HEK293 (cell line): Measurements from ENCODE around the gene CRB3.

ENCODE experiments used
- BCL11B ChIP-seq: fragments of 450-650 bp; formaldehyde crosslinking; IDR thresholded peaks from 2 replicates; pipeline ENCODE4 v1.5.1; 2016; ENCODE audit warnings: low read depth, missing biosample characterization, missing genetic modification characterization
- FEZF1 ChIP-seq: fragments of 450-650 bp; formaldehyde crosslinking; IDR thresholded peaks from 2 replicates; pipeline ENCODE4 v1.5.1; 2016; ENCODE audit warnings: missing biosample characterization, missing genetic modification characterization
- HIC1 ChIP-seq: fragments of 450-650 bp; formaldehyde crosslinking; IDR thresholded peaks from 2 replicates; pipeline ENCODE4 v1.5.1; 2016; ENCODE audit warnings: missing biosample characterization, missing genetic modification characterization
- HOXD13 ChIP-seq: sonication (generic); formaldehyde crosslinking; IDR thresholded peaks from 2 replicates; pipeline ENCODE4 v1.8.0; 2022; ENCODE audit warnings: missing genetic modification reagents, borderline replicate concordance
- KLF10 ChIP-seq: fragments of 450-650 bp; IDR thresholded peaks from 2 replicates; pipeline ENCODE4 v1.5.1; 2018; ENCODE audit warnings: missing biosample characterization, mild to moderate bottlenecking, missing genetic modification characterization
- MZF1 ChIP-seq: fragments of 450-650 bp; formaldehyde crosslinking; IDR thresholded peaks from 2 replicates; pipeline ENCODE4 v1.5.1; 2017; ENCODE audit warnings: missing biosample characterization, missing genetic modification characterization, borderline replicate concordance
- SP3 ChIP-seq: fragments of 450-650 bp; formaldehyde crosslinking; IDR thresholded peaks from 2 replicates; pipeline ENCODE4 v1.5.1; 2016; ENCODE audit warnings: missing biosample characterization, missing genetic modification characterization
- TCF7L2 ChIP-seq: IDR thresholded peaks from 2 replicates; pipeline ENCODE4 v1.6.1; 2011; ENCODE audit warnings: low read depth, mild to moderate bottlenecking, inconsistent platforms, low read length, moderate library complexity, borderline replicate concordance
- ZBTB21 ChIP-seq: fragments of 450-650 bp; formaldehyde crosslinking; IDR thresholded peaks from 2 replicates; pipeline ENCODE4 v1.5.1; 2017; ENCODE audit warnings: missing biosample characterization, missing genetic modification characterization
- ZBTB44 ChIP-seq: fragments of 450-650 bp; IDR thresholded peaks from 2 replicates; pipeline ENCODE4 v1.5.1; 2018; ENCODE audit warnings: missing biosample characterization, mild to moderate bottlenecking, missing genetic modification characterization
- ZFP69B ChIP-seq: fragments of 450-650 bp; formaldehyde crosslinking; IDR thresholded peaks from 2 replicates; pipeline ENCODE4 v1.5.1; 2016; ENCODE audit warnings: missing biosample characterization, missing genetic modification characterization
- ZNF112 ChIP-seq: fragments of 450-650 bp; formaldehyde crosslinking; IDR thresholded peaks from 2 replicates; pipeline ENCODE4 v1.5.0; 2017; ENCODE audit warnings: missing biosample characterization, missing genetic modification characterization
- ZNF132 ChIP-seq: fragments of 450-650 bp; formaldehyde crosslinking; IDR thresholded peaks from 2 replicates; pipeline ENCODE4 v1.5.1; 2017; ENCODE audit warnings: missing biosample characterization, missing genetic modification characterization, borderline replicate concordance
- ZNF211 ChIP-seq: fragments of 450-650 bp; formaldehyde crosslinking; IDR thresholded peaks from 2 replicates; pipeline ENCODE4 v1.5.1; 2016; ENCODE audit warnings: low read depth, missing biosample characterization, missing genetic modification characterization
- ZNF292 ChIP-seq: fragments of 450-650 bp; formaldehyde crosslinking; IDR thresholded peaks from 2 replicates; pipeline ENCODE4 v1.5.1; 2016; ENCODE audit warnings: low read depth, missing biosample characterization, missing genetic modification characterization, borderline replicate concordance
- ZNF391 ChIP-seq: fragments of 450-650 bp; formaldehyde crosslinking; IDR thresholded peaks from 2 replicates; pipeline ENCODE4 v1.5.1; 2016; ENCODE audit warnings: low read depth, missing biosample characterization, missing genetic modification characterization, borderline replicate concordance
- ZNF394 ChIP-seq: fragments of 450-650 bp; formaldehyde crosslinking; IDR thresholded peaks from 2 replicates; pipeline ENCODE4 v1.5.1; 2016; ENCODE audit warnings: missing biosample characterization, missing genetic modification characterization, mild to moderate bottlenecking, moderate library complexity, borderline replicate concordance
- ZNF404 ChIP-seq: fragments of 450-650 bp; formaldehyde crosslinking; IDR thresholded peaks from 2 replicates; pipeline ENCODE4 v1.5.1; 2017; ENCODE audit warnings: missing biosample characterization, missing genetic modification characterization
- ZNF449 ChIP-seq: fragments of 450-650 bp; formaldehyde crosslinking; IDR thresholded peaks from 2 replicates; pipeline ENCODE4 v1.5.1; 2017; ENCODE audit warnings: missing biosample characterization, mild to moderate bottlenecking, missing genetic modification characterization, moderate library complexity
- ZNF488 ChIP-seq: fragments of 450-650 bp; formaldehyde crosslinking; IDR thresholded peaks from 2 replicates; pipeline ENCODE4 v1.5.1; 2016; ENCODE audit warnings: missing biosample characterization, missing genetic modification characterization
- ZNF513 ChIP-seq: fragments of 450-650 bp; IDR thresholded peaks from 2 replicates; pipeline ENCODE4 v1.5.1; 2018; ENCODE audit warnings: missing biosample characterization, missing genetic modification characterization
- ZNF544 ChIP-seq: fragments of 450-650 bp; formaldehyde crosslinking; IDR thresholded peaks from 2 replicates; pipeline ENCODE4 v1.5.0; 2017; ENCODE audit warnings: missing biosample characterization, missing genetic modification characterization
- ZNF558 ChIP-seq: fragments of 450-650 bp; formaldehyde crosslinking; IDR thresholded peaks from 2 replicates; pipeline ENCODE4 v1.5.1; 2016; ENCODE audit warnings: missing biosample characterization, missing genetic modification characterization
- ZNF629 ChIP-seq: fragments of 450-650 bp; formaldehyde crosslinking; IDR thresholded peaks from 2 replicates; pipeline ENCODE4 v1.5.1; 2017; ENCODE audit warnings: missing biosample characterization, missing genetic modification characterization
- ZNF645 ChIP-seq: fragments of 450-650 bp; formaldehyde crosslinking; IDR thresholded peaks from 2 replicates; pipeline ENCODE4; 2016; ENCODE audit warnings: missing biosample characterization, missing genetic modification characterization
- ZNF658 ChIP-seq: fragments of 450-650 bp; formaldehyde crosslinking; IDR thresholded peaks from 2 replicates; pipeline ENCODE4; 2016; ENCODE audit warnings: missing biosample characterization, missing genetic modification characterization
- ZNF677 ChIP-seq: fragments of 450-650 bp; IDR thresholded peaks from 2 replicates; pipeline ENCODE4 v1.5.0; 2018; ENCODE audit warnings: missing biosample characterization, mild to moderate bottlenecking, missing genetic modification characterization, moderate library complexity
- ZNF692 ChIP-seq: fragments of 450-650 bp; formaldehyde crosslinking; IDR thresholded peaks from 2 replicates; pipeline ENCODE4 v1.5.1; 2016; ENCODE audit warnings: missing biosample characterization, missing genetic modification characterization
- ZNF785 ChIP-seq: fragments of 450-650 bp; formaldehyde crosslinking; IDR thresholded peaks from 2 replicates; pipeline ENCODE4 v1.5.1; 2016; ENCODE audit warnings: missing biosample characterization, missing genetic modification characterization

Gene CRB3

GRCh38 chr19:6460099-6460884 lies 3.8 kb upstream of the CRB3 start (continued):
- TF ChIP-seq SP3 (tag by site-specific recombination) (peak; percentile 92), HOXD13 (CRISPR knock-in tag) (no peak), ZNF558 (tag by site-specific recombination) (peak; percentile 68; the same call in 1 of the 2 replicates), ZNF391 (tag by site-specific recombination) (peak; percentile 93; the same call in 1 of the 2 replicates), ZNF404 (tag by site-specific recombination) (no peak), ZNF449 (tag by site-specific recombination) (peak; percentile 22; the same call in 1 of the 2 replicates), ZBTB44 (no peak; the same call in 1 of the 2 replicates), ZNF677 (tag by site-specific recombination) (no peak), ZNF629 (tag by site-specific recombination) (peak; percentile 86; the same call in 1 of the 2 replicates), TCF7L2 (no peak), ZNF488 (tag by site-specific recombination) (no peak), ZNF785 (tag by site-specific recombination) (peak; percentile 83), ZNF544 (tag by site-specific recombination) (no peak), ZFP69B (peak; percentile 96), ZNF211 (no peak), ZNF645 (tag by site-specific recombination) (peak; percentile 88; the same call in 1 of the 2 replicates), ZNF292 (no peak), ZNF132 (tag by site-specific recombination) (no peak), BCL11B (tag by site-specific recombination) (peak; percentile 92), HIC1 (no peak; the same call in 1 of the 2 replicates), ZNF692 (tag by site-specific recombination) (peak; percentile 99), FEZF1 (tag by site-specific recombination) (peak; percentile 45; the same call in 1 of the 2 replicates), ZNF112 (no peak), KLF10 (tag by site-specific recombination) (peak; percentile 94), MZF1 (tag by site-specific recombination) (no peak; the same call in 1 of the 2 replicates), ZNF394 (tag by site-specific recombination) (peak; percentile 76; the same call in 1 of the 2 replicates), ZNF658 (tag by site-specific recombination) (no peak), ZBTB21 (tag by site-specific recombination) (no peak; the same call in none of the 2 replicates), ZNF513 (tag by site-specific recombination) (no peak)
